Keratinocyte (primary cell): ENCODE measurements around the gene NSMCE1. TPM values are rescaled to one million over a fixed set of nuclear protein-coding genes. Genes with fewer than 3 reads are reported as not detected.

ENCODE experiments used
- DNase-seq: peaks from one replicate; pipeline ENCODE4 v3.0.0-alpha.2; 2011; ENCODE audit warnings: low read depth, missing footprints, low spot score
- FAIRE-seq: peaks from 2 replicates; lab custom pipeline; 2011; peaks lifted over from hg19 to GRCh38; lab: Jason Lieb, UNC
- H2AFZ ChIP-seq: 2 replicates; pipeline ENCODE4 v1.6.0; 2012; ENCODE audit warnings: low read length, control low read depth, inconsistent platforms; ENCODE audit not compliant: control insufficient read depth
- H3K27ac ChIP-seq: 2 replicates; pipeline ENCODE4 v1.5.1; 2011; ENCODE audit warnings: low read length; ENCODE audit not compliant: control insufficient read depth, insufficient read depth
- H3K27me3 ChIP-seq: 3 replicates; pipeline ENCODE4 v1.6.0; 2011; ENCODE audit warnings: low read length; ENCODE audit not compliant: control insufficient read depth, insufficient read depth; ENCODE audit errors: extremely low read depth
- H3K36me3 ChIP-seq, 2 experiments: 2 replicates in 1 of 2; 3 replicates in 1 of 2; pipeline ENCODE4 v1.5.1; 2011; ENCODE audit warnings: low read length in 2 of 2, mild to moderate bottlenecking in 1 of 2; ENCODE audit not compliant: control insufficient read depth in 2 of 2, insufficient read depth in 2 of 2; ENCODE audit errors: extremely low read depth in 1 of 2
- H3K4me1 ChIP-seq: 3 replicates; pipeline ENCODE4 v1.5.1; 2011; ENCODE audit warnings: low read length; ENCODE audit not compliant: control insufficient read depth, insufficient read depth; ENCODE audit errors: extremely low read depth
- H3K4me2 ChIP-seq: 3 replicates; pipeline ENCODE4 v1.6.0; 2011; ENCODE audit warnings: low read depth, low read length; ENCODE audit not compliant: control insufficient read depth, insufficient read depth; ENCODE audit errors: extremely low read depth
- H3K4me3 ChIP-seq, 3 experiments: fragments of 200-600 bp in 1 of 3; sonication (generic) in 1 of 3; 2 replicates in 2 of 3; 3 replicates in 1 of 3; pipeline ENCODE4 v1.5.1; 2011 to 2016; ENCODE audit warnings: low read length in 3 of 3, mild to moderate bottlenecking in 3 of 3, control low read depth in 2 of 3, inconsistent platforms in 1 of 3, low read depth in 1 of 3, mixed read lengths in 1 of 3, mixed run types in 1 of 3, moderate library complexity in 1 of 3; ENCODE audit not compliant: control insufficient read depth in 2 of 3, insufficient read depth in 2 of 3; ENCODE audit errors: extremely low read depth in 1 of 3
- H3K79me2 ChIP-seq: 2 replicates; pipeline ENCODE4 v1.6.0; 2012; ENCODE audit warnings: low read length; ENCODE audit not compliant: control insufficient read depth, insufficient read depth
- H3K9ac ChIP-seq: 3 replicates; pipeline ENCODE4 v1.6.0; 2011; ENCODE audit warnings: low read length; ENCODE audit not compliant: control insufficient read depth, insufficient read depth; ENCODE audit errors: extremely low read depth
- H3K9me1 ChIP-seq: 3 replicates; pipeline ENCODE4 v1.6.0; 2011; ENCODE audit warnings: low read length; ENCODE audit not compliant: control insufficient read depth, insufficient read depth; ENCODE audit errors: extremely low read depth
- H3K9me3 ChIP-seq: 2 replicates; pipeline ENCODE4 v1.5.1; 2012; ENCODE audit warnings: low read depth, low read length; ENCODE audit not compliant: control insufficient read depth
- H4K20me1 ChIP-seq: 3 replicates; pipeline ENCODE4 v1.6.0; 2011; ENCODE audit warnings: low read length; ENCODE audit not compliant: control insufficient read depth, insufficient read depth; ENCODE audit errors: extremely low read depth
- CTCF ChIP-seq, 3 experiments: IDR thresholded peaks in 1 of 3; conservative IDR thresholded peaks in 1 of 3; optimal IDR thresholded peaks in 1 of 3; 2 replicates in 2 of 3; 3 replicates in 1 of 3; pipeline versions ENCODE3 to v1.5.1; 2011; ENCODE audit warnings: low read length in 3 of 3, mild to moderate bottlenecking in 3 of 3, moderate library complexity in 2 of 3, control low read depth in 1 of 3, inconsistent platforms in 1 of 3; ENCODE audit not compliant: insufficient read depth in 2 of 3; ENCODE audit errors: extremely low read depth in 1 of 3
- EZH2 ChIP-seq: IDR thresholded peaks from one replicate; pipeline ENCODE4 v1.6.1; 2012; ENCODE audit warnings: inconsistent platforms, mild to moderate bottlenecking, low read length, moderate library complexity
- dilution Hi-C: fragments of 300-500 bp; cut with MboI; formaldehyde crosslinking; loops from one replicate; pipeline ENCODE4 v1.7.0; 2020; ENCODE audit warnings: low sequenced_read_pairs; ENCODE audit not compliant: extremely low pct_ligation_motif_present
- polyA plus RNA-seq, 5 experiments: library from polyadenylated mRNA; depleted of rRNA in 3 of 5; stranded (reverse) in 3 of 5; stranded (forward) in 1 of 5; unstranded in 1 of 5; fragments of >200 nt; gene quantifications; 1 replicate in 1 of 5; 2 replicates in 3 of 5; 3 replicates in 1 of 5; pipeline versions ENCODE4 v1.2.1 to v1.2.3, GENCODE V29; 2011 to 2012; ENCODE audit warnings: missing spikeins in 2 of 5, low read depth in 1 of 5, low replicate concordance in 1 of 5

Gene NSMCE1
- polyA plus RNA-seq, 1 donor (not counting 4 experiments of a cell fraction or from before 2014, with no cell fraction given) = 55.9 TPM

DNA sequence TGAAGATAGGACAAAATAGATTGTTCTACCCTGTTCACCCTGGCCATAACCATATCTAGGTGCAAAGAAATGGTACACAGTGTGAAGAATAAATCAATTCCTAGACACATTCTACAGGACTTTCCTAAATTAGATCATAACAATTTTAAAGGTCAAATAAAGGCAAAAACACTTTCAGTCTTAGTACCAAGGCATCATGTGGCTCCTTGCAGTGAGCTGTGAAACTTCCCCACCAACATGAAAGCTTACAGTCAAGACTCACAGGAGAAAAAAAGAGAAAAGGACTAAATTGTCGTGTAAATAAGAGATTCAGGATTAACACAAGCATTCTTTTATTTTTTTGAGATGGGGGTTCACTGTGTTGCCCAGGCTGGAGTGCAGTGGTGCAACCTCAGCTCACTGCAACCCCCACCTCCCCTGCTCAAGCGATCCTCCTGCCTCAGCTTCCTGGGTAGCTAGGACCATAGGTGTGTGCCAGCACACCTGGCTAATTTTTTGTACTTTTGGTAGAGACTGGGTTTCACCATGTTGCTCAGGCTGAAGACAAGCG is 14.2 kb downstream of the NSMCE1 start:
- Histone ChIP-seq H3K4me1 (peaks cover 32% of the 10 kb centered on the region), H3K27ac (no peak overlapping the region), H3K9me3 (no peaks in the 10 kb centered on the region), H3K9ac (no peak overlapping the region), H3K27me3 (no peaks in the 10 kb centered on the region), H3K4me2 (no peak overlapping the region), H4K20me1 (no peaks in the 10 kb centered on the region), H3K4me3 (no peak overlapping the region), H3K9me1 (no peaks in the 10 kb centered on the region), H3K79me2 (peaks cover 7% of the 10 kb centered on the region), H3K36me3 (peaks cover 7 to 13% of the 10 kb centered on the region in 2 experiments), H2AFZ (no peak overlapping the region)
- dilution Hi-C loops = no loop called here
- no peak for FAIRE-seq
- no peak for DNase-seq
- TF ChIP-seq CTCF (optimal IDR thresholded peaks at IDR 0.05 in 1 of 3, IDR thresholded peaks at IDR 0.05 in 1 of 3, conservative IDR thresholded peaks at IDR 0.05 in 1 of 3; ENCODE audit: extremely low read depth in 1 of 3, insufficient read depth in 2 of 3, low read length in 3 of 3) = no peak
- TF ChIP-seq EZH2 = no peak

DNA sequence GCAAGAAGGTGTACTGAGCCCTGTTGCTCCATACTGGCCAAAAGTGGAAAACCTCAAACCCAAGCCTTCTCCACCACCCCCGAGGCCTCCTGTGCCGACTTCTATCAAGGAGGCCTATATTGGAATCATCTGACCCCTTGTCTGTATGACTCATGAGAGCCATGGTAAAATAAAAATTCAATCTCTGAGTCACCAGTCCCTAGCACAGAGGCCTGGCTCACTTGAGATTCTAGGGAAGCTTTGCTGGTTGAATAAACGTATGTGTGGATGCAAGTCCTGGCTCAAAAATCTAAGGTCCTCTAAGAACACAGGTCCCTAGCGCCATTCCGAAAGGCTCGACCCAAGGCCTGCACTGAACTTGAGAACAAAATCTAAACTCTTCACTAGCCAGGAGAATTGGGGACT is 15.0 kb downstream of the NSMCE1 start:
- Histone ChIP-seq H3K27me3 (no peaks in the 10 kb centered on the region), H3K4me1 (peaks cover 27% of the 10 kb centered on the region), H4K20me1 (no peaks in the 10 kb centered on the region), H3K27ac (peak overlapping the region; percentile 40), H3K4me3 (no peak overlapping the region), H3K9ac (no peak overlapping the region), H3K4me2 (peak overlapping the region; percentile 24), H3K79me2 (peaks cover 3% of the 10 kb centered on the region), H3K9me1 (no peaks in the 10 kb centered on the region), H2AFZ (no peak overlapping the region), H3K36me3 (peaks cover 7 to 11% of the 10 kb centered on the region in 2 experiments), H3K9me3 (no peaks in the 10 kb centered on the region)
- peak; percentile 29 for FAIRE-seq
- TF ChIP-seq CTCF (optimal IDR thresholded peaks at IDR 0.05 in 1 of 3, IDR thresholded peaks at IDR 0.05 in 1 of 3, conservative IDR thresholded peaks at IDR 0.05 in 1 of 3; ENCODE audit: extremely low read depth in 1 of 3, insufficient read depth in 2 of 3, low read length in 3 of 3) (no peak), EZH2 (no peak)
- dilution Hi-C loops = no loop called here
- no peak for DNase-seq
